ENCODE results near the gene RECK. TPM values are rescaled to one million over a fixed set of nuclear protein-coding genes. Genes with fewer than 3 reads are reported as not detected.

RECK gene
- total and polyA plus RNA-seq, 2 experiments from 2014 or later: 8.5 to 11.1 TPM

DNA sequence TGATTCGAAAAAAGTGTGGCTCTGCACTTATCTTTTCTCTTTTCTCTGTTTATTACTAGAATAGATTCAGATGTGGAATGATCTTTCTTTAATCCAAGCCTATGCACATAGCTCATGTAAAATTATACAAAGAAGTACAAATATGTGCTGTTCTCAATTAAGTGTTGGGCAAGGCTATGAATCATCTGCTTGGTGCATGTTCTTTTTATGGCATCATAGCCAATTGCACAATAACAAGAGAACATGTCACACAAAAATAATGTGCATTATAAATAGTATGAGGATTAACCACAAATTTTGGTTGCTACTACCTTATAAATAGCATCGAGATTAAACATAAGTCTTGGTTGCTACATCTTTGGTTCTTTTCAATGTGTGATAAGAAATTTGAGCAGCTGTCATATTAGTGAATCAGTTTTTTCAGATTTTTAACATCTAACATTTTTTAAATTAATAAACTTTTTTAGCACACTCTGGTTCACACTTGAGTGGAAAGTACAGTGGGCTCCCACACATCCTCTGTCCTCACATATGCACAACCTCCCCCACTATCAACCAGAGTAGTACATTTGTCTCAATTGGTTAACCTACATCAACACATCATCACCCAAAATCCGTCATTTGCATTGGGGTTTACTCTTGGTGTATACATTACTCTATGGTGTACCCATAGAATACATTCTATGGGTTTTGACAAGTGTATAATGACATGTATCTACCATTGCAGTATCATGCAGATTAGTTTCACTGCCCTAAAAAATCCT lies 6.8 kb upstream of the RECK start:
- TF ChIP-seq, protein P1, sequence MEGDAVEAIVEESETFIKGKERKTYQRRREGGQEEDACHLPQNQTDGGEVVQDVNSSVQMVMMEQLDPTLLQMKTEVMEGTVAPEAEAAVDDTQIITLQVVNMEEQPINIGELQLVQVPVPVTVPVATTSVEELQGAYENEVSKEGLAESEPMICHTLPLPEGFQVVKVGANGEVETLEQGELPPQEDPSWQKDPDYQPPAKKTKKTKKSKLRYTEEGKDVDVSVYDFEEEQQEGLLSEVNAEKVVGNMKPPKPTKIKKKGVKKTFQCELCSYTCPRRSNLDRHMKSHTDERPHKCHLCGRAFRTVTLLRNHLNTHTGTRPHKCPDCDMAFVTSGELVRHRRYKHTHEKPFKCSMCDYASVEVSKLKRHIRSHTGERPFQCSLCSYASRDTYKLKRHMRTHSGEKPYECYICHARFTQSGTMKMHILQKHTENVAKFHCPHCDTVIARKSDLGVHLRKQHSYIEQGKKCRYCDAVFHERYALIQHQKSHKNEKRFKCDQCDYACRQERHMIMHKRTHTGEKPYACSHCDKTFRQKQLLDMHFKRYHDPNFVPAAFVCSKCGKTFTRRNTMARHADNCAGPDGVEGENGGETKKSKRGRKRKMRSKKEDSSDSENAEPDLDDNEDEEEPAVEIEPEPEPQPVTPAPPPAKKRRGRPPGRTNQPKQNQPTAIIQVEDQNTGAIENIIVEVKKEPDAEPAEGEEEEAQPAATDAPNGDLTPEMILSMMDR (IDR thresholded peaks at IDR 0.05; ENCODE audit: low read depth, low read length): no peak
- no peak overlapping the region for H3K4me3 ChIP-seq
- peaks cover 19% of the 10 kb centered on the region for H3K27me3 ChIP-seq
- no peak overlapping the region for H3K27ac ChIP-seq
- DNase-seq (ENCODE audit: low read depth in 1 of 2, low spot score in 1 of 2): peak in 1 of 2 donors; percentile 96
- no peaks in the 10 kb centered on the region for H3K4me1 ChIP-seq (ENCODE audit: low read depth)
- H3K9me3 ChIP-seq (ENCODE audit: low read depth): no peaks in the 10 kb centered on the region
- H3K36me3 ChIP-seq: no peaks in the 10 kb centered on the region

DNA sequence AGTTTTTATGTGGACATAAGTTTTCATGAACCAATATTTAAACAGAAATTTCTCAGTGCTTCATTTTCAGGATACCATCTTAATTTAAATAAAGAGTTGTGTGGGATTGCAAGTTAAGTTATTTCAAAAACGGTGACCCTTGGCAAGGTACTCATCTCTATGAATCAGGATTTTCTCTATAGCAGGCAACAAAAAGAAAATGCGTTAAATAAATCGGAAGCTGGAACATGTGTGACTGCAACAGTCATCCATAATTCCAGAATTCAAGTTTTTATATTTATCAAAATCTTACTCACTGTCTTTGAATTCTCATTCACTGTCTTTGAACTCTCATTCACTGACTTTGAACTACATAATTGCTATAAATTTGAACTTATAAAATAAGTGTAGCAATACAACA lies 5.8 kb upstream of the RECK start:
- Histone ChIP-seq H3K27ac (no peak overlapping the region), H3K4me3 (no peak overlapping the region), H3K27me3 (peaks cover 19% of the 10 kb centered on the region), H3K4me1 (ENCODE audit: low read depth) (no peaks in the 10 kb centered on the region), H3K36me3 (no peaks in the 10 kb centered on the region), H3K9me3 (ENCODE audit: low read depth) (no peaks in the 10 kb centered on the region)
- DNase-seq (ENCODE audit: low read depth in 1 of 2, low spot score in 1 of 2): no peak
- TF ChIP-seq, protein P1 (IDR thresholded peaks at IDR 0.05; ENCODE audit: low read depth, low read length): no peak

DNA sequence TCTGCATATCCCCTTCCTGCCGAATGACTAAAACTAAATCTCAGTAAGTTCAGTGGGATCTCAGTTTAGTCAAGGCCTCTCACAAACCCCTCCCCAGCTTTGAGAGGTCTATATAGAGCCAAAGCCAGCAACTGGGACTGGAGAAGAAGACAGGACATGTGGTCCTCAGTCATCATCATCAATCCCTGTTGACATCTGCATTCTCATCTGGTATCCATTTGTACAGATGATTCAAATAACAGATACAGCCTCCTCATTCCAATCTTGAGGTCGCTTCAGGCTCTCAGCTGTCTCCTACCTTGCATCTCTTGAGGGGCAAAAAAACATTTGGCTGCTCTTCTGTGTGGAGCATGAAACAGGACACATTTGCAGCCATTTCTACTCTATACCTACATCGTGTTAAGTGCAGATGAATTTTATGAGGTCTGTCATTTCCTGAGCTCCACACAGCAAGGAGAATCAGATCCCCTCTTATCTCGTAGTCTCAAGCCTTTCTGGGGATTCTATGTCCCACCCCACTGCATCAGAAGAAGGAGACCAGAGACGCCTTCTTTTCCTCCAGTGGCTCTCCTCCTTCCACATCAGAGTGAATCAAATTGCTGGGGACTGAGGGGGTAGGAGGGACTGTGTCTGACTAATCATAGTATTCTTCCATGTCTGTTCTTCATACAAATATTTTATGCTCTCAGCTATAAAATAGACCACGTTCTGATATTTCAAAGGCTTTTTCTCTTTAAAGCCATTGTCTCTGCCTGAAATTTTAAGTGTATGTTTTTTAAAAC lies 4.7 kb upstream of the RECK start:
- TF ChIP-seq, protein P1 (IDR thresholded peaks at IDR 0.05; ENCODE audit: low read depth, low read length): no peak
- H3K4me3 ChIP-seq: no peak overlapping the region
- no peaks in the 10 kb centered on the region for H3K4me1 ChIP-seq (ENCODE audit: low read depth)
- no peaks in the 10 kb centered on the region for H3K9me3 ChIP-seq (ENCODE audit: low read depth)
- peaks cover 19% of the 10 kb centered on the region for H3K27me3 ChIP-seq
- no peak for DNase-seq (ENCODE audit: low read depth in 1 of 2, low spot score in 1 of 2)
- no peak overlapping the region for H3K27ac ChIP-seq
- no peaks in the 10 kb centered on the region for H3K36me3 ChIP-seq

DNA sequence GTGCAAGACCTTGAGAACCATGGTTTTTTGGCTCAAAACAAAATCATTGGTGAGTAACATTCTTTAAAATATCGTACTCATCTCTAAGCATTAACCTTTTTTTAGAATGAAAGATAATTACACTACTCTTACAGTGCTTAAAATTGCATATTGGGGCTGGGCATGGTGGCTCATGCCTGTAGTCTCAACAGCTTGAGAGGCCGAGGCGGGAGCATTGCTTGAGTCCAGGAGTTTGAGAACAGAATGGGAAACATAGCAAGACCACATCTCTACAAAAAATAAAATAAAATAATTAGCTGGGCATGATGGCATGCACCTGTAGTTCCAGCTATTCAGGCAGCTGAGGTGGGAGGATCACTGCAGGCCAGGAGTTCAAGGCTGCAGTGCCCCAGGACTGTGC lies 2.9 kb upstream of the RECK start:
- no peak overlapping the region for H3K4me3 ChIP-seq
- peaks cover 19% of the 10 kb centered on the region for H3K27me3 ChIP-seq
- H3K9me3 ChIP-seq (ENCODE audit: low read depth): no peaks in the 10 kb centered on the region
- H3K36me3 ChIP-seq: no peaks in the 10 kb centered on the region
- no peak overlapping the region for H3K27ac ChIP-seq
- TF ChIP-seq, protein P1 (IDR thresholded peaks at IDR 0.05; ENCODE audit: low read depth, low read length): no peak
- peaks cover 8% of the 10 kb centered on the region for H3K4me1 ChIP-seq (ENCODE audit: low read depth)
- no peak for DNase-seq (ENCODE audit: low read depth in 1 of 2, low spot score in 1 of 2)

DNA sequence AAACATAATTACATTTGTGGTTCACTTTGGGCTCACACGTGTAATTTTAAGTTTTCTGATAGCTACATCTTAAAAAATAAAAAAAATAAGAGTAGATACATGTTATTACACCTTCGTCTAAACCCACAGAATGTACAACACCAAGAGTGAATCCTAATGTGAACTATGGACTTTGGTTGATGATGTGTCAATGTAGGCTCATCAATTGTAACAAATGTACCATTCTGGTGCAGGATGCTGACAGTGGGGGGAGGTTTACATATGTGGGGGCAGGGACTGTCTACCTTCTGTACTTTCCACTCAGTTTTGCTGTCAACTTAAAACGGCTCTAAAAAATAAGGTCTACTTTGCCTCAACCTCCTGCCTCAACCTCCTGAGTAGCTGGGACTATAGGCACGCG lies 2.5 kb upstream of the RECK start:
- H3K27me3 ChIP-seq: peaks cover 19% of the 10 kb centered on the region
- H3K27ac ChIP-seq: no peak overlapping the region
- peaks cover 8% of the 10 kb centered on the region for H3K4me1 ChIP-seq (ENCODE audit: low read depth)
- no peaks in the 10 kb centered on the region for H3K9me3 ChIP-seq (ENCODE audit: low read depth)
- no peak for DNase-seq (ENCODE audit: low read depth in 1 of 2, low spot score in 1 of 2)
- TF ChIP-seq, protein P1 (IDR thresholded peaks at IDR 0.05; ENCODE audit: low read depth, low read length): no peak
- no peak overlapping the region for H3K4me3 ChIP-seq
- no peaks in the 10 kb centered on the region for H3K36me3 ChIP-seq

All from cardiac muscle cell (in vitro differentiated cells and primary cell).